Ramos (cell line): ENCODE measurements around the gene DEAF1.
"Not testable (repeated sequence)": the region's sequence is repeated elsewhere in the genome, so short reads cannot be mapped to it uniquely, and the experiment has no call there.

ENCODE experiments used
- in situ Hi-C: fragments of 300-500 bp; cut with MboI; formaldehyde crosslinking; loops from one replicate; pipeline ENCODE4 v1.14.3; 2022; ENCODE audit warnings: low sequenced_read_pairs; ENCODE audit not compliant: unreplicated experiment

The DEAF1 gene

DNA sequence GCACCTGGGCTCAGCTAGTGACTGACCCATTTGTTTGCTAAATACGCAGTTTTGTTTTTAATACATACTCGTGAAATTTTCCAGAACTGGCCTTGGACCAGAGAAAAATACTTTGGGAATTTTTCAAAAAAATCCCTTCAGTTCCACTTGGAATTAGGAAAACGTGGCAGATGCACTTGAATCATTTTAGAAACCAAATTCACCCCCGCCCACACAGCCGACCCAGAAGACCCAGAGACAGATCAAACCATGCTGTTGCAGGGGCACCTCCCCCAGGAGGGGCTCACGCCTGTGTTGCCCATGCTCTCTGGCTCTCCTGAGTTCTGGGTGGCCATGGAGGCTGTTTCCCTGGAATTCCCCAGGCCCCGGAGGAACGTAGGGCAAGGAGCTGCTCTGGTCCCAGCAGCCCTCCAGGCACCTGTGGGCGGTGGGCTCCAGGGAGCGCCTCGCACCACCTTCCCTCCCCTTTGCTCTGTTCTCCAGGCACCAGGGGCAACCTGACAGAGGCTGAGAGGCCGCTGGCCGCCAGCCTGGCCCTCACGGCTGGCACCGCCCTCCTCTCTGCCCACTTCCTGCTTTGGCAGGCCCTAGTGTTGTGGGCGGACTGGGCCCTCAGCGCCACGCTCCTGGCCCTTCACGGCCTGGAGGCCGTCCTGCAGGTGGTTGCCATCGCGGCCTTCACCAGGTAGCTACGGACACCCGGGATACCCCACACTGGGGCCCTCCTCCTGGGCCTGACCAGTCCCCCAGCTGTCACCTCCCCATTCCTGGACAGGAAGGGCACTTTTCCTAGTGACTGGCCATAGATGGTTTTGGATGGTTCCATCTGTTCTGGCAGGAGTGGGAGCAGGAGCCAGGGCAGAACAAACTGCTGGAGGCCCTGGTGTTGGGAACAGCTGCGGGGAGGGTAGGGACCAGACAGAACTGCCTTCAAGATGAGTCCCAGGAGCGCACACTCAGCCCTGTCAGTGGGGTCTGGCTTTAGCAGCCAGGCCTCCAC is 7.7 kb upstream of the DEAF1 start:
- in situ Hi-C loops, result no loop called here

DNA sequence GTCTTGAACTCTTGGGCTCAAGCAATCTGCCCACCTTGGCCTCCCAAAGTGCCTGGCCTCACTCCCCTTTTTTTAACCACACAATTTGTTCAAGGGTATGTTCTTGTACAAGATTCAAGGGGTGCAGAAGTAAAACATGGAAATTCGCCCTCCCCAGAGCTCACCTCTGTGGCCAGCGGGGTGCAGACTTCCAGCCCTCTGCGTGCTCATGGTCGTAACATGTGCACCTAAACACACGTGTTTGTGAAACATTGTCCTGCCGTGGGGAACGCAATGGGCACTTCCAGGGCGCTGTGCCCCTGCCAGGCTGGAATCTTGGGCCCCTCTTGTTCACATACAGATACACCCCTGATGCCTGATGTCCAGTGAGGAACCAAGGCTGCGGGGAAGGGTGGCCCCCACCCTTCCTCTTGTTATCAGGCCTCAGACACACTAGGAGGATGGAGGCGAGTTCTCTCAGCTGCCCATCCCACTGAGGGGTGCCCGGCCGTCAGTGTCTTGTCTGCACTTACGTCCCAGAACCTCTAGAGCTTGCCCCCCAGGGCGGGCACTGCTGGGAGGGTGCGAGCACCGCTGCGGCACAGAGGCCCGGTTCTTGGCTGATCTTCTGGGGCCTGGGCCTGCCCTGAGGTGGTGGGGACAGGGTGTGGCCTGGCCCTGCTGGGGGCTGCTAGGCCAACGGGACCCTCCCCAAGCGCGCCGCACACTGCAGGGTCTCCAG is 6.9 kb upstream of the DEAF1 start:
- in situ Hi-C loops, result no loop called here

DNA sequence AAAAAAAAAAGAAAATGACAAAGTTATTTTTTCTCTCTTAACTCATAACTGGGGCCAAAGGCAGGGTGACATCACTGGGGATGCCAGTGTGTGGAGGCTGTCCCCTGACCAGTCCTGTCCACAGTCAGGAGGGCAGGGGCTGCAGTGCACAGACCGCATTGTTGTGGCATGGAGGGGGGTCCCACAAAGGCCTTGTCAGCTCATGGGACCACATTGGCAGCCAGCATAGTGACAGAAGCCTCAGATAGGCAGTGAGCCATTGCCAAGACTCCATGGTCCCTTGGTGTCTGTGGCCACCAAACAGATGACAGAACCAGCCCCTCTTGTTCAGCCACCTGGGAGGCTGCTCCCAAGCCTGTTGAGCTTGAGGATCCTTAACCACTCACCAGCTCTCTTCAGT is 4.7 kb upstream of the DEAF1 start:
- in situ Hi-C loops, result no loop called here

DNA sequence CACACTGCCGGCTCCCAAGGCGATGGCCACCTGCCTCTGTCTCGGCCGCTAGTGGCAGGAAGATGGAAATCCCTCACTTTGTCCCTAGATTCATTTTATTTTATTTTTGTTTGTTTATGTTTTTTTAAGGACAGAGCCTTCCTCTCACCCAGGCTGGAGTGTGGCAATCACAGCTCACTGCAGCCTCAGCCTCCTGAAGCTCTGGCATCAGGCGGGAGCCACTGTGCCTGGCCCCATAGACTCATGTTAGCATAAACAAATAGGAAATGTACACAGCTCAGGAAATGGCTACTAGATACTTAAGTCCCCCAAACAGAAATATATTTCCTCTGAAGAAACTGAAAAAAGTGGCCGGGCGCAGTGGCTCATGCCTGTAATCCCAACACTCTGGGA is 4.1 kb upstream of the DEAF1 start:
- in situ Hi-C loops, result no loop called here

DNA sequence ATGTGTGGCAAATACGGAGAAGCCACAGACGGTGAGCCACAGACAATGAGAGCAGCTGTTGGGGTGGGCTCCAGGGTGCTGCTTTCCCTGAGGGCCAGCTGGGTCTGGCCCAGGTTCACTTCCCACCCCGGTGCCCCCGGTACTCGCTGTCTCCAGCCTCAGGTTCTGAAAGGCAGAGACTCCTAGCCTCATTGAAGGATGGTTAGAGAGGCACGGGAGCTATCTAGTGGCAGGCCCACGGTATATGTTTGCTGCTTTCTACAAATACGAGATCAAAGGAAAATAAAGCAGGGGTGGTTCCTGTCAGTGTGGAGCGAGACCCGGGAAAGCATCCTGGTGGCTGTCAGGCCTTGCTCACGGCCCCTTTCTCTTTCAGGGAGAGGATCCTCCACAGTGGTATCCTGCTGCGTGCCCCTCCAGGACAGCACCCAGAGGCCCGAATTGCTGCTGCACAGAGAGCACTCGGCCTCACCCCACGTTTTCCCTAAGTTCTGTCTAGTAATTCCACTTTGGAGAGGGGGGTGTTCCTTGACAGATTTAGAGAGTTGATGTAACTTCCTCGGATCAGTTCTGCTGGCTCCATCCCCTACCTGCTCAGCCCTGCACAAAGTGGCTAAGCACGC is 3.6 kb upstream of the DEAF1 start:
- in situ Hi-C loops, result no loop called here

DNA sequence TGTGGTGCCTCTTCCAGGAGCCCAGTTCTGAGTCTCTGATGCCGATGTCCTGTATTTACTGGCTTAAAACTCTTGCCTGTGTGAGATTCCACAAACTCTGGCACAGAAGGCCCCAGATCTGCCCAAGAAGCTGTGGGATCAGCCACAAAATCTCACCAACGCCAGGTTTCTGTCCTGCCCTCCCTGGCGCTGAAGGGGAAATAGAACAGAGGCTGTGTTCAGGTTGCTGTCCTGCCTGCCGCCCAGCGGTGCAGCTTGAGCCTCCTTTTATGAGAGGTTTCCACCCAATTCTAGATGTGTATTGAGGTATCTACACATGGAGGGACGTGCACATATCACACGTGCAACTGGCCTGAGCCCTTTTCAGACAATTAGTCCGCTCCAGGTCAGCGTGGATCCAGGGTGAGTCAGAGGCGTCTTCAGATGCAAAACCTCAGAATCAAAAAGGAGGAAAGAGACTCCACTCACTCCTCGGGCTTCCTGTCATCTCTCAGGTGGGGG is 2.8 kb upstream of the DEAF1 start:
- in situ Hi-C loops, result no loop called here

DNA sequence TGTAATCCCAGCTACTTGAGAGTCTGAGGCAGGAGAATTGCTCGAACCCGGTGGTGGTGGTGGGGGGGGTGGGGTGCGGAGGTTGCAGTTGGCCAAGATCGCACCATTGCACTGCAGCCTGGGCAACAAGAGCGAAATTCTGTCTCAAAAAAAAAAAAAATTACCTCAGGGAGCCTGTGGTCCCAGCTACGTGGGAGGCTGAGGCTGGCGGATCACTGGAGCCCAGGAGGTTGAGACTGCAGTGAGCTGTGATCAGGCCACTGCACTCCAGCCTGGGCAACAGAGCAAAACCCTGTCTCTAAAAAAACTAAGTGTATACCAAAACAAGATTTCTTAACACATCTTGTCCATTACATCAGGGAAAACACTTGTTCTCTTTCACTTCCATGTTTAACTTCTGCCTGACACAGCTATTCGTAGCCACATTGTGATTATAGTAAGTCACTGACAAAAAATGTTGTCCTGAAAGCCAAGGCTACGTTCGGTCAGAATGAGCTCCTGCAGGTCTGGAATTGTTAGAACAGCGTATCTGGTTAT is 2.0 kb upstream of the DEAF1 start:
- in situ Hi-C loops, result no loop called here

DNA sequence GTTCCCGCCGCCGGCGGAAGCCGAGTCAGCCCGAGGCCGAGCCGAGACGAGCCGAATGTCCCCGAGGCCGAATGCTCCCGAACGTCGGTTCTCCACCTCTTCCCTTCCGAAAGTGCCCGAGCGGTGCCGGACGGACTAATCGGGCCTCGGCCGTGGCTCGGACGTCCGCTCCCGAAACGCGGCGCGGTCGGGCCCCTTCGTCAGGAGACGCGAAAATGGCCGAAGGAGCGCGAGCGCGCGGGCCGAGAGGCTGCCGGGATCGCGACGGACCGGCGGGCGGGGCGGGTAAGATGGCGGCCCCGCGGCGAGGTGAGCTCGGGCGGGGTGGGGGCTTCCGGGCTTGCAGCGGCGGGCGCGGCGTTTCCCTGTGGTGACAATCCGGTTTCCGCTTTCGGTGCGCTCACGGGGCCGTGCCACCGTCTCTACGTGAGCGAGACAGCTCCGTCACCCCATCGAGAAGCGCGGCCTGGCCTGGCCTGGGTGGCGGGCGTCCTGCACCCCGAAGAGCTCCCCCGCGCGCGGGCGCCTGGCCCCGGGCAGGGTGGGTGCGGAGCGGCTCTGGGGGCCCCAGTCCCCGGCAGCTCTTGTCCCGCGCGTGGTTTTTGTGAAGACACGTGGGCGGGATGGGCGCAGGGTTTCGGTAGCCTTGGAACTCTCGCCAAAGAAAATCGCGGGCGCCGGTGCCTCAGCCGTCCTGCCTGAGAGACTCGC is 671 bp upstream of the DEAF1 start, which contains the start of gene TMEM80:
TSS of gene TMEM80 (plus strand) at position 279 of the 711 bp plus-strand sequence. CDS start at position 291, 12 bp downstream.
- in situ Hi-C loops, result no loop called here

DNA sequence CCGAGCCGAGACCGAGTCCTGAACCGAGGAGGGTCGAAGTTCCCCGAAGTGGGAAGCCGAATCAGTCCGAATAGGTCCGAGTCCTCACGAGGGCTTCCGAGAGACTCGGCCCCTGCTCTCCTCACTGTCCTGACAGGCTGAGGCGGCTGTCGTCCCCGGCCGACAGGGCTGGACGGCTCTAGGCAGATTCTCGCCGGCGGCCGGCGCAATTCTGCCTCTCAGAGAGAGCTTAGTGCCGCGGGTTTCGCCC is 191 bp upstream of the DEAF1 start:
- in situ Hi-C loops, result no loop called here

DNA sequence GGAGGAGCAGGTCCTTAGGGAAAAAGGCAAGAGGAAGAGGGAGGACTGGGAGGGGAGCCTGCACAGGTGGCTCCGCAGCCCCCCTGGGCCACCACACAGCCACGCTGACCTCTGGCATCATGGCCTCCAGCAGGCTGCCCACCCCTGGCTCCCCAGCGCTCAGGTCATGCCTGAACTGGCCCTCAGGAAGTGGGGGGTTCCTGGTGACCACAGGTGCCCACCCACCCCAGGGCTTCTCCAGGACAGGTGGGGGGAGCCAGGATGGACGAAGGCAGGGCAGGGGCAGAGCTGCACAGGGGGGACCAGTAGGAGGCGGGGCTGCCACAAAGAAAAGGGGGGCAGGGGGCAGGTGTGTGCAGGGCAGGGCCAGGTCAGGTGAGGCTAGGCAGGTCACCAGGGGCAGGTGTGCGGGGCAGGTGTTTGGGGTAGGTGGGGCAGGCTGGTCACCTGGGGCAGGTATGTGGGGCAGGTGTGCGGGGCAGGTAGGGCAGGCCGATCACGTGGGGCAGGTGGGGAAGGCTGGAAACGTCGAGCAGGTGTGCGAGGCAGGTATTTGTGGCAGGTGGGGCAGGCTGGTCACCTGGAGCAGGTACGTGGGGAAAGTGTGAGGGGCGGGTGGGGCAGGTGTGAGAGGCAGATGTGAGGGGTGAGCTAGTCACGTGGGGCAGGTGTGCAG is 997 bp downstream of the DEAF1 start:
- in situ Hi-C loops, result no loop called here

DNA sequence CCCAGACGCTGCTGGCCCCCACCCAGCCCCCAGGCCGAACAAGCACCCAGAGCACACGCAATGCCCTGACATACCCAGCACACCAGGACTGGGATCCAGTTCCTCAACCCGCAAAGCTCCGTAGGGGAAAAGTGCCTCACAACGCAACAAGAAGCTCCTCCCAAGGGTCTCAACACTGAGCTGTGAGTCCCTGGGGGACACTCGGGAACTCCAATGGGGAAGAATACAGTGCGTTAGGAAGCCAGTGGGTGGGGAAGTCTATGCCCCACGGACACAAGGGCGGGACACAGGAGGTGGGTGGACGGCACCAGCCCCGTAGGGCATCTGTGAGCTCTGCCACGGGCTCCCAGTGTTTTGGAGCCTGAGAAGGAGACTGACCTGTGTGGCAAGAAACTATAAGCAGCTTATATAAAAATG is 1.6 kb downstream of the DEAF1 start:
- in situ Hi-C loops, result no loop called here

DNA sequence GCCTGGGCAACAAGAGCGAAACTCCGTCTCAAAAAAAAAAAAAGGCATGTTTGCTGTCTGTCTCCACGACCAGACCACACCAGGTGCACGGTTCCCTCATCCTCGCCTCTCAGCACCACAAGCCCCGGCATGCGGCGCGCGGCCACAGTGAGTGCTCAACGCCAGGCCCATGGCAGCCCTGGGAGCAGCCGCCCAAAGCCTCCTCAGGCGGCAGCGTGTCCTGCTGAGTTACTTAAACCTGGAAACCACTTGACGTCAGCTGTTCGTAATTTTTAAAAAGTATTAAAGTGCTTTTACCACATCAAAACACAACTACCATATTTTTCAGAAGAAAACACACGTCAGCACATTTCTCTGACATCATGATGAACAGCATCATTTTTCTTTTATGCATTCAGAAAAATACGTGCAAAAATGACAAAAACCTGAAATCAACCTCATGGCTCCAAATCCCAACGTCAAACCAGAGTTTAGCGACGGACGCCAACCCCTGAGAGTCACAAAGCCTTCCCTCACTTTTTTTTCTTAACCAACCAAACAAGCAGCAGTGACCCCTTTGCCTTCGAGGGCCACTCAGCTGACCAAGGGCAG is 2.1 kb downstream of the DEAF1 start:
- in situ Hi-C loops, result no loop called here

DNA sequence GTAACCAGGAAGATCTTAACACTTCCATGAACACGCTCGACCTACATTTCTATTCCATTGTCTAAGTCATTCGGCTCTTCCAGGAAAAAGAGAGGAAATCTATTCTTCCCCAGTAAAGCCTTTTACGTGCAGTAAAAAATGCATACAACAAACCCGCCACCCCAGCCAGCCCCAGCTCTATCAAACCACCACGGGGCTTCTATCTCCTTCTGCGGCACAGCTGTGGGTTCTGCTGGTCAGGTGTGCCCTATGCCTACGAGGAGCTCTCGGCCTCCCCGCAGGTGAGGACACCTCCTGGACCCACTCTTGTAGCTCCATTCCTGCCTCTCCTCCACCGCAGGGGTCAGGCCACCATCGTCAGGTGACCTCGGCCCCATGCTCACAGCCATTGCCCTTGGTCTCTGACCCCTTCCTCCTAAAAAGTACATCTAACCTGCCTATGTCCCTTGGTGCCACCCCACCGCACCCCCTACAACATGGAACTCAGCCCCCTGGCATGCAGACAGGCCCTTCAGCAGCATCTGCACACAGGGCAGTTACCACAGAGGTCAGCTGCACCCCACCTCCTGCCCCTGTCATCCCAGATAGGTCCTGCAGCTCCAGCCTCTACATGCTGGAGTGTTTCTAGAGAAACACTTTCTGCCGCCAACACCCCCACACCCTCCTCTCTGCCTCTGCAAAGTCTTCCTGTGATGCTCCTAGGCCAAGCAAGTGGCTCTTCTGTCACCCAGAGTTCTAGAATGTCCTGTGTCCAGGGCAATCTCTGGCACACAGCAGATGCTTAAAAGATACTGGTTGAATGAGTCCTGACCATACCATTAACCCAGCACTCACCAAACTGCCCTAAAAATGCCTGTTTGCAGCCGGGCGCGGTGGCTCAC is 3.1 kb downstream of the DEAF1 start:
- in situ Hi-C loops, result no loop called here

DNA sequence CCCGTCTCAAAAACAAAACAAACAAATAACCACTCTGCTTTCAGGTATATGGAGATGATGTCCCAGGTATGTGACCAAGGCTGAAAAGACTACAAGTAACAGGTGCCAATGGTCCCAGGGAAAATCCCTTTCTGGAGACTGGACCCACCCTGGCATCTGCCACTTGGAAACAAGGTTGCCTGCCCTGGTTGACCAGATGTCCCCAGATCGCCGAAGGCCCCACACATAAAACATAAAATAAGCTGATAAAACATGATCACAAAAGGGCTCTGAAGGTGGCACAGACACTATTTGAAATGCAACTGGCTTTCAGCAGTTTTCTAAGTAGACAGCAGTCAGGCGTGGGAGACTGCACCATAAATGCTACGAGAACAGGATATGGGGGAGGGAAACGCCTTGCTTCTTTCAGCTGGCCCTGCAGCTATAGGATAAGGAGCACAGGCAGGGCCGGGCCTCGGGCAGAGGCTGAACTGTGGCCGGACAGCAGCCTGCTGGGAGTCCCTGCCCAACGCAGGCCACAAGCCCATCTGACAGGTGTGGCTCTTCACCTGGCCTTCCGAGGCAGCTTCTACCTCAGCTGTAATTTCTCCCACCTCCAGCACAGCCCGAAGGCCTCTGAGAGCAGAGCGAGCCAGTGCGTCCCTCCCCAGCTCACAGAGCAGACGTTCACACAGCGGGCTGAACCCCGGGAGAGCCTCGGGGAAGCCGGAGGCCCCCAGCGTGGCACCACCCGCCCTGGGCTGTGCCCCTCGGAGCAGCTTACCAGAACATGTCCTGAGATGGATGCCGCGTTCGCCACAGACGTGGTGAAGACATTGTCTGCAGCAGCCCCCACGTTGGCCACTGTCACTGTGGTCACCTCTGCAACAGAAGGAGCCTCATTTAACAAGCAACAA is 4.0 kb downstream of the DEAF1 start:
- in situ Hi-C loops, result no loop called here

DNA sequence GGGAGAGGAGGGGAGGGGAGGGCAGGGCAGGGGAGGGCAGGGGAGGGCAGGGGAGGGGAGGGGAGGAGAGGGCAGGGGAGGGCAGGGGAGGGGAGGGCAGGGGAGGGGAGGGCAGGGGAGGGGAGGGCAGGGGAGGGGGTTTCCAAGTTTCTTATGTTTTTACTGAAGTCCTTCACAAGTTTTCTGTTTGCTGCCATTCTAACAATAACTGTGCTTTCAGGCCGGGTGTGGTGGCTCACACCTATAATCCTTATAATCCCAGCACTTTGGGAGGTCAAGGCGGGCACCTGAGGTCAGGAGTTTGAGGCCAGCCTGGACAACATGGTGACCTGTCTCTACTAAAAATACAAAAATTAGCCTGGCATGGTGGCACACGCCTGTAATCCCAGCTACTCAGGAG is 4.8 kb downstream of the DEAF1 start:
- in situ Hi-C loops, result not testable (repeated sequence)

DNA sequence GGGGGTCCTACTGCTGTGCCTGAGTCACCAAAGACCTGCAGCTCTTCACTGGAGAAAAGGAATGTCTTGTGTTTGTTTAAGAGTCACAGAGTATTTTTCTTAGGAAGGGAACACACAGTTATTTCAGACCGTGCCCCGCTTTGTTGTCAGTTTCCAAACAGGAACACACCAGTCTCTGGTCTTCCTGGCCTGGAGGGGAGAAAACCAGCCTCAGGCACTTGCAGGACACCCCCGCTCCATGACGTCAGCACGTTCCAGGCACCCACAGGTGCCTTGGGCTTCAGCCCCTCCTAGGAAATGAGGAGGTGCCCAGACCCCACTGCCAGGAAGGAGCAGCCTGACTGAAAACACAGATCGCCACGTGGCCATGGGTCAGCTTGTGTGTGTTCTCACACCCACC is 5.4 kb downstream of the DEAF1 start:
- in situ Hi-C loops, result no loop called here

DNA sequence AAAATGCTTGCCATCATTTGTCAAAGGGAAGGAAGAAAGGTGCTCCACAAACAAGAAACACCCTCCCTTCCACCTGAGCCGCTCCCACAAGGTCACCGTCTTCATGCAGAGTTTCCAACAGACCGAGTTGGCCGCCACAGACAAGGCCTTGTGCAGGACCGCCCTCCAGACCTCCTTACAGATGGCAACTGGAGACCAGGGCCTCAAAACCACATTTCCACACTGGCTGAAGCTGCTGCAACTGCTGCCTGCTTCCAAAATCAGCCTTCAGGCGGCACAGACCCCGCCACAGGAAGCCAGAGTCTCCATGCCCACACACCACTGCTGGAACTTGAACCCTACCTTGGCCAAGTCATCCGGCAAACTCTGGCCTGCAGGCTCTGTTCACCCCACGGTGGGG is 6.3 kb downstream of the DEAF1 start:
- in situ Hi-C loops, result no loop called here
